Measurements from ENCODE around the gene ZDHHC19. TPM values are rescaled to one million over a fixed set of nuclear protein-coding genes. Genes with fewer than 3 reads are reported as not detected.

The ZDHHC19 gene
- total RNA-seq, 4 donors from 2014 or later, result not detected

GRCh38 chr3:196225086-196225485, 13.9 kb upstream of the ZDHHC19 start:
- Histone ChIP-seq H3K9me3 (no peaks in the 10 kb centered on the region), H3K4me3 (replicated peaks in 1 of 3) (no peak overlapping the region), H3K27me3 (no peaks in the 10 kb centered on the region), H3K27ac (no peak overlapping the region), H3K4me1 (no peaks in the 10 kb centered on the region), H3K36me3 (no peaks in the 10 kb centered on the region)
- intact Hi-C loops (cut with DNase I), result no loop called here
- WGBS, 2 donors, result 88 to 93% methylated on average over 10 of the region's 10 CpGs
- TF ChIP-seq POLR2A (IDR thresholded peaks at IDR 0.05), result no peak
- TF ChIP-seq CTCF (IDR thresholded peaks at IDR 0.05), result no peak
- no peak for DNase-seq

GRCh38 chr3:196222876-196223595, 11.8 kb upstream of the ZDHHC19 start:
- Histone ChIP-seq H3K9me3 (no peaks in the 10 kb centered on the region), H3K27ac (no peak overlapping the region), H3K4me1 (no peaks in the 10 kb centered on the region), H3K4me3 (replicated peaks in 1 of 3) (no peak overlapping the region), H3K36me3 (no peaks in the 10 kb centered on the region), H3K27me3 (no peaks in the 10 kb centered on the region)
- intact Hi-C loops (cut with DNase I), result no loop called here
- DNase-seq, result no peak
- WGBS, 2 donors, result 67 to 71% methylated on average over 19 of the region's 19 CpGs
- TF ChIP-seq POLR2A (IDR thresholded peaks at IDR 0.05), result no peak
- TF ChIP-seq CTCF (IDR thresholded peaks at IDR 0.05), result no peak

- no peaks in the 10 kb centered on the region for H3K36me3 ChIP-seq
- no peaks in the 10 kb centered on the region for H3K9me3 ChIP-seq
- DNase-seq, result no peak
- intact Hi-C loops (cut with DNase I), result no loop called here
- no peak for TF ChIP-seq POLR2A (IDR thresholded peaks at IDR 0.05)
- TF ChIP-seq CTCF (IDR thresholded peaks at IDR 0.05), result no peak
- H3K4me1 ChIP-seq, result peaks cover 0 to 7% of the 10 kb centered on the region in 2 donors
- no peak overlapping the region for H3K4me3 ChIP-seq (replicated peaks in 1 of 3)
- 85 to 88% methylated on average over 7 of the region's 7 CpGs for WGBS, 2 donors
- H3K27me3 ChIP-seq, result no peaks in the 10 kb centered on the region
- H3K27ac ChIP-seq, result no peak overlapping the region
These were observed 9.8 kb upstream of the ZDHHC19 start for GRCh38 chr3:196220991-196221390.

GRCh38 chr3:196220587-196220986, 9.4 kb upstream of the ZDHHC19 start:
- Histone ChIP-seq H3K27me3 (no peaks in the 10 kb centered on the region), H3K36me3 (no peaks in the 10 kb centered on the region), H3K27ac (no peak overlapping the region), H3K9me3 (no peaks in the 10 kb centered on the region), H3K4me1 (peaks cover 0 to 7% of the 10 kb centered on the region in 2 donors), H3K4me3 (replicated peaks in 1 of 3) (no peak overlapping the region)
- intact Hi-C loops (cut with DNase I), result no loop called here
- TF ChIP-seq CTCF (IDR thresholded peaks at IDR 0.05) (no peak), POLR2A (IDR thresholded peaks at IDR 0.05) (no peak)
- no peak for DNase-seq
- 87 to 94% methylated on average over 10 of the region's 10 CpGs for WGBS, 2 donors

GRCh38 chr3:196219970-196220311, 8.7 kb upstream of the ZDHHC19 start:
- Histone ChIP-seq H3K27me3 (no peaks in the 10 kb centered on the region), H3K36me3 (no peaks in the 10 kb centered on the region), H3K4me3 (replicated peaks in 1 of 3) (no peak overlapping the region), H3K9me3 (no peaks in the 10 kb centered on the region), H3K27ac (no peak overlapping the region), H3K4me1 (peaks cover 0 to 7% of the 10 kb centered on the region in 2 donors)
- intact Hi-C loops (cut with DNase I), result no loop called here
- TF ChIP-seq POLR2A (IDR thresholded peaks at IDR 0.05), result no peak
- no peak for TF ChIP-seq CTCF (IDR thresholded peaks at IDR 0.05)
- no peak for DNase-seq
- WGBS, 2 donors, result 88 to 91% methylated on average over 19 of the region's 19 CpGs

Measured in thyroid gland (tissue), 4 donors.